Esophagus squamous epithelium (tissue), 5 donors: ENCODE data around the gene FAM9C. TPM values are rescaled to one million over a fixed set of nuclear protein-coding genes. Genes with fewer than 3 reads are reported as not detected.
A peak's percentile ranks its signal among the peaks of the same experiment; 100 is the strongest.

Experiments used
- DNase-seq: peaks from one replicate; lab custom pipeline; 2025; lab: John Stamatoyannopoulos, UW
- H3K27ac ChIP-seq, 4 donors: fragments of 200-600 bp; sonication (generic); one replicate each; pipeline ENCODE4 v1.5.1; 2016 to 2019; ENCODE audit warnings: mild to moderate bottlenecking in 1 of 4
- H3K27me3 ChIP-seq, 4 donors: fragments of 200-600 bp; sonication (generic); 1 replicate in 3 of 4; 2 replicates in 1 of 4; pipeline versions ENCODE4 v1.5.1 to v1.6.0; 2017 to 2021; ENCODE audit warnings: antibody characterized with exemption in 1 of 4
- H3K36me3 ChIP-seq, 3 donors: fragments of 200-600 bp; sonication (generic); one replicate each; pipeline ENCODE4 v1.5.1; 2016 to 2019
- H3K4me1 ChIP-seq, 3 donors: fragments of 200-600 bp; sonication (generic); one replicate each; pipeline ENCODE4 v1.5.1; 2017 to 2019
- H3K4me3 ChIP-seq, 4 donors: fragments of 200-600 bp; sonication (generic); 1 replicate in 3 of 4; 2 replicates in 1 of 4; pipeline ENCODE4 v1.5.1; 2016 to 2019; ENCODE audit warnings: mild to moderate bottlenecking in 2 of 4, moderate library complexity in 1 of 4
- H3K9me3 ChIP-seq, 3 donors: fragments of 200-600 bp; sonication (generic); one replicate each; pipeline ENCODE4 v1.5.1; 2016 to 2019
- CTCF ChIP-seq, 6 experiments: fragments of 450-650 bp in 4 of 6; fragments of 200-600 bp in 2 of 6; sonication (generic) in 2 of 6; IDR thresholded peaks; one replicate each; pipeline ENCODE4 v1.5.1; 2016 to 2019; ENCODE audit warnings: antibody characterized with exemption in 6 of 6, mild to moderate bottlenecking in 4 of 6, moderate library complexity in 4 of 6
- POLR2A ChIP-seq, 4 donors: fragments of 450-650 bp; IDR thresholded peaks; one replicate each; pipeline ENCODE4 v1.6.1; 2017; ENCODE audit warnings: antibody characterized with exemption in 4 of 4, mild to moderate bottlenecking in 4 of 4, moderate library complexity in 3 of 4
- WGBS, 2 donors: methylation state at CpG; one replicate each; pipeline ENCODE4 v1.1.5; 2018; 5-methylcytosine and 5-hydroxymethylcytosine counted together
- intact Hi-C: fragments of 100-400 bp; cut with DNase I; formaldehyde crosslinking; loops from one replicate; pipeline ENCODE4 v1.15.0; 2022
- total RNA-seq, 4 donors: library from RNA; depleted of rRNA; stranded (reverse); fragments of >200 nt; gene quantifications; one replicate each; pipeline ENCODE4 v1.1.0, GENCODE V29; 2016
- donor health status: DM: yes; HTN: yes; CAD: no.

The FAM9C gene
- total RNA-seq, 4 donors from 2014 or later, result not detected

GRCh38 chrX:12999422-12999821 is 45.0 kb downstream of the FAM9C start:
- 46 to 72% methylated on average over 7 to 9 of the region's 9 CpGs for WGBS, 2 donors
- no peak overlapping the region for H3K4me3 ChIP-seq
- TF ChIP-seq CTCF (IDR thresholded peaks at IDR 0.05) (no peak), POLR2A (IDR thresholded peaks at IDR 0.05) (no peak)
- DNase-seq, result no peak
- H3K27me3 ChIP-seq, result no peaks in the 10 kb centered on the region
- H3K4me1 ChIP-seq, result peaks cover 0 to 35% (median 3%) of the 10 kb centered on the region in 3 donors
- no peaks in the 10 kb centered on the region for H3K9me3 ChIP-seq
- H3K27ac ChIP-seq, result peak overlapping the region in 3 of 4 donors; percentile 4 to 71 (median 68)
- intact Hi-C loops, result no loop called here
- no peaks in the 10 kb centered on the region for H3K36me3 ChIP-seq

- no peak for DNase-seq
These were observed 46.3 kb downstream of the FAM9C start for GRCh38 chrX:12997906-12998687.

GRCh38 chrX:12996934-12997435 is 47.4 kb downstream of the FAM9C start:
- Histone ChIP-seq H3K9me3 (no peaks in the 10 kb centered on the region), H3K4me3 (no peak overlapping the region), H3K4me1 (peaks cover 0 to 43% (median 3%) of the 10 kb centered on the region in 3 donors), H3K36me3 (no peaks in the 10 kb centered on the region), H3K27ac (peak overlapping the region in 1 of 4 donors; percentile 3), H3K27me3 (no peaks in the 10 kb centered on the region)
- no peak for TF ChIP-seq CTCF (IDR thresholded peaks at IDR 0.05)
- intact Hi-C loops, result no loop called here
- no peak for DNase-seq
- WGBS, 2 donors, result 79 to 100% methylated on average over 2 to 3 of the region's 3 CpGs

More at GRCh38 chrX:12997906-12998687, 46.3 kb downstream of the FAM9C start:
- no peaks in the 10 kb centered on the region for H3K9me3 ChIP-seq
- peaks cover 0 to 43% (median 3%) of the 10 kb centered on the region in 3 donors for H3K4me1 ChIP-seq
- TF ChIP-seq CTCF (IDR thresholded peaks at IDR 0.05) (no peak), POLR2A (IDR thresholded peaks at IDR 0.05) (no peak)
- no peaks in the 10 kb centered on the region for H3K27me3 ChIP-seq
- no peaks in the 10 kb centered on the region for H3K36me3 ChIP-seq
- peak overlapping the region in 1 of 4 donors; percentile 33 for H3K27ac ChIP-seq
- intact Hi-C loops, result no loop called here
- WGBS, 2 donors, result 40 to 54% methylated on average over 5 of the region's 5 CpGs
- no peak overlapping the region for H3K4me3 ChIP-seq

GRCh38 chrX:12994321-12994720 is 50.1 kb downstream of the FAM9C start:
- Histone ChIP-seq H3K9me3 (no peaks in the 10 kb centered on the region), H3K4me1 (peaks cover 0 to 33% (median 0%) of the 10 kb centered on the region in 3 donors), H3K27me3 (no peaks in the 10 kb centered on the region), H3K36me3 (no peaks in the 10 kb centered on the region), H3K4me3 (no peak overlapping the region), H3K27ac (peak overlapping the region in 2 of 4 donors; percentile 18 to 48)
- WGBS, 2 donors, result 32 to 51% methylated on average over 4 of the region's 4 CpGs
- DNase-seq, result no peak
- intact Hi-C loops, result no loop called here
- TF ChIP-seq CTCF (IDR thresholded peaks at IDR 0.05) (no peak), POLR2A (IDR thresholded peaks at IDR 0.05) (no peak)

GRCh38 chrX:12993826-12994225 is 50.6 kb downstream of the FAM9C start:
- no peak for DNase-seq
- peak overlapping the region in 2 of 4 donors; percentile 18 to 48 for H3K27ac ChIP-seq

More at GRCh38 chrX:12993826-12994225, 50.6 kb downstream of the FAM9C start:
- H3K27me3 ChIP-seq, result no peaks in the 10 kb centered on the region
- intact Hi-C loops, result no loop called here
- H3K36me3 ChIP-seq, result no peaks in the 10 kb centered on the region
- no peak for TF ChIP-seq POLR2A (IDR thresholded peaks at IDR 0.05)
- no peak for TF ChIP-seq CTCF (IDR thresholded peaks at IDR 0.05)
- H3K9me3 ChIP-seq, result no peaks in the 10 kb centered on the region
- no peak overlapping the region for H3K4me3 ChIP-seq
- peaks cover 0 to 38% (median 0%) of the 10 kb centered on the region in 3 donors for H3K4me1 ChIP-seq
- 75 to 93% methylated on average over 1 of the region's 1 CpG for WGBS, 2 donors
